Dendritic cell treated with granulocyte-macrophage colony-stimulating factor and Interleukin-4, amounts not matched to agents 40 ng/mL and 50 ng/mL, for 4 days (primary cell): ENCODE measurements around the gene KXD1.
A peak's percentile ranks its signal among the peaks of the same experiment; 100 is the strongest.

ENCODE experiments used
- H3K27ac Mint-ChIP-seq: one replicate; pipeline ENCODE4 v1.8.0; 2022; ENCODE audit warnings: mild to moderate bottlenecking, mixed read lengths
- H3K27me3 Mint-ChIP-seq: one replicate; pipeline ENCODE4 v1.8.0; 2022; ENCODE audit warnings: mild to moderate bottlenecking, mixed read lengths
- H3K36me3 Mint-ChIP-seq: one replicate; pipeline ENCODE4 v1.8.0; 2022; ENCODE audit warnings: low read depth, mixed read lengths
- H3K4me1 Mint-ChIP-seq: one replicate; pipeline ENCODE4 v1.8.0; 2022; ENCODE audit warnings: low read depth, mixed read lengths
- H3K4me3 Mint-ChIP-seq: one replicate; pipeline ENCODE4 v1.8.0; 2022; ENCODE audit warnings: mild to moderate bottlenecking, moderate library complexity, mixed read lengths
- H3K9me3 Mint-ChIP-seq: one replicate; pipeline ENCODE4 v1.8.0; 2022; ENCODE audit warnings: mixed read lengths
- intact Hi-C: fragments of 100-400 bp; cut with micrococcal nuclease; formaldehyde crosslinking; loops from one replicate; pipeline ENCODE4 v1.15.0; 2022

Gene KXD1

GRCh38 chr19:18574691-18575291 is 17.1 kb downstream of the KXD1 start:
- Mint-ChIP-seq H3K27ac (no peak overlapping the region), H3K36me3 (peaks cover 71% of the 10 kb centered on the region), H3K9me3 (no peaks in the 10 kb centered on the region), H3K27me3 (no peaks in the 10 kb centered on the region), H3K4me1 (peaks cover 25% of the 10 kb centered on the region), H3K4me3 (no peak overlapping the region)
- intact Hi-C loops = loop anchor here (5.0 kb wide), 1 partner anchor 97 kb away; no protein-coding TSS in a partner anchor

- H3K4me3 Mint-ChIP-seq = no peak overlapping the region
- intact Hi-C loops = no loop called here
- peaks cover 65% of the 10 kb centered on the region for H3K36me3 Mint-ChIP-seq
- H3K4me1 Mint-ChIP-seq = peaks cover 22% of the 10 kb centered on the region
- no peak overlapping the region for H3K27ac Mint-ChIP-seq
- no peaks in the 10 kb centered on the region for H3K9me3 Mint-ChIP-seq
- no peaks in the 10 kb centered on the region for H3K27me3 Mint-ChIP-seq
These were observed 18.7 kb downstream of the KXD1 start for GRCh38 chr19:18576383-18576782.

DNA sequence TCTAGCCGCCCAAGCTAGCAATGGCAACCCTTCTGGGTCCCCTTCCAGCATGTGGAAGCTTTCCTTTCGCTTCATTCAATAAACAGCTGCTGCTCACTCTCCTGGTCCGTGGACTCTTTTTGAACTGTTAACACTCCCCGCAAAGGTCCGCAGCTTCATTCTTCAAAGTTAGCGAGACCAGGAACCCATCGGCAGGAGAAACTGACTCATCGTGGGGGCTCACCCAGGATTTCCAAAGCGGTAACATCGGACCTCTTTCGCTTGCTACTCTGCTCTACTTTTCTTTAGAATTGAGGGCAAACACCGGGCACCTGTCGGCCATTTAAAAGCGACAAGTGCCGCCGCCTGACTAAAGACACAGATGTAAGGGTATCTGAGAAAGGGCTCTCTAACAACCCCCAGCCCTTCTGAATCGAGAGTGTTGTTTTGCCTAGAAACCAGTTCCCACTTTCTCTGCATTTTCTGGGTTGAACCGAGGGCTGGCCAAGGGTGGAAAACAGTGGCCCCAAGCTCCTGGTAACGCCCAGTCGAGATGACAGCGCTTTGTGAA is 19.8 kb downstream of the KXD1 start:
- Mint-ChIP-seq H3K4me1 (peaks cover 16% of the 10 kb centered on the region), H3K36me3 (peaks cover 55% of the 10 kb centered on the region), H3K27ac (no peak overlapping the region), H3K9me3 (no peaks in the 10 kb centered on the region), H3K27me3 (no peaks in the 10 kb centered on the region), H3K4me3 (no peak overlapping the region)
- intact Hi-C loops = no loop called here

DNA sequence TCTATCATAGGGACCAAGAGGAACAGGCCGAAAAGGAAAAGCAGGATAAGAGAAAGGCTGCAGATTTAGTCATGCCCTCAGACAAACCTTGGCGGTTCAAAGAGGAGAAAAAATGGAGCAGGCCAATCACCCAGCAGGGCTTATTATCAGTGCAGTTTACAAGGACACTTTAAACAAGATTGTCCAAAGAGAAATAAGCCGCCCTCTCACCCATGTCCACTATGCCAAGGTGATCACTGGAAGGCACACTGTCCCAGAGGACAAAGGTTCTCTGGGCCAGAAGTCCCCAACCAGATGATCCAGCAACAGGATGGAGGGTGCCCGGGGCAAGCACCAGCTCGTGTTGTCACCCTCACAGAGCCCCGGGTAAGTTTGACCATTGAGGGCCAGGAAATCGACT is 22.6 kb downstream of the KXD1 start:
- H3K36me3 Mint-ChIP-seq = peaks cover 26% of the 10 kb centered on the region
- H3K4me3 Mint-ChIP-seq = no peak overlapping the region
- no peaks in the 10 kb centered on the region for H3K27me3 Mint-ChIP-seq
- intact Hi-C loops = no loop called here
- no peak overlapping the region for H3K27ac Mint-ChIP-seq
- H3K4me1 Mint-ChIP-seq = peaks cover 4% of the 10 kb centered on the region
- H3K9me3 Mint-ChIP-seq = no peaks in the 10 kb centered on the region

GRCh38 chr19:18586306-18586705 is 28.6 kb downstream of the KXD1 start:
- H3K27me3 Mint-ChIP-seq = no peaks in the 10 kb centered on the region
- intact Hi-C loops = loop anchor here (5.0 kb wide), 3 partner anchors 64 to 261 kb away; partner anchors contain the start of gene ELL
- no peak overlapping the region for H3K4me3 Mint-ChIP-seq
- H3K27ac Mint-ChIP-seq = peak overlapping the region; percentile 85
- H3K36me3 Mint-ChIP-seq = peaks cover 23% of the 10 kb centered on the region
- peaks cover 51% of the 10 kb centered on the region for H3K4me1 Mint-ChIP-seq
- H3K9me3 Mint-ChIP-seq = no peaks in the 10 kb centered on the region

DNA sequence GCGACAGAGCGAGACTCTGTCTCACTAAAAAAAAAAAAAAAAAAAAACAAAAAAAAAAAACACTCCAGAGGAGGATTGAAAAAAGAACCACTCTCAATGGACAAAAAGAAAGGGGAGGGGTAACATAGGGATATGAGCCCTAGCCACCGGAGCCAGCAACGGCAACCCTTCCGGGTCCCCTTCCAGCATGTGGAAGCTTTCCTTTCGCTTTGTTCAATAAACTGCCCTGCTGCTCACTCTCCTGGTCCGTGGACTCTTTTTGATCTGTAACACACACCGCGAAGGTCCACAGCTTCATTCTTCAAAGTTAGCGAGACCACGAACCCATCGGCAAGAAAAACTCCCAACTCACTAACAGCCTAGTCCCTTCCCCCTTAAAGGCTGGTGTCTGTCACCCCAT is 29.9 kb downstream of the KXD1 start:
- Mint-ChIP-seq H3K4me1 (peaks cover 51% of the 10 kb centered on the region), H3K9me3 (no peaks in the 10 kb centered on the region), H3K27ac (peak overlapping the region; percentile 91), H3K27me3 (no peaks in the 10 kb centered on the region), H3K36me3 (peaks cover 36% of the 10 kb centered on the region), H3K4me3 (peak overlapping the region; percentile 88)
- intact Hi-C loops = loop anchor here (5.0 kb wide), 3 partner anchors 65 to 260 kb away; partner anchors contain the start of gene ELL

- intact Hi-C loops = loop anchor here (2.0 to 5.0 kb wide), 4 partner anchors 15 to 259 kb away; partner anchors contain the start of gene ELL
- Mint-ChIP-seq H3K27ac (peak overlapping the region; percentile 91), H3K4me1 (peaks cover 55% of the 10 kb centered on the region), H3K9me3 (no peaks in the 10 kb centered on the region), H3K36me3 (peaks cover 41% of the 10 kb centered on the region), H3K27me3 (no peaks in the 10 kb centered on the region), H3K4me3 (peak overlapping the region; percentile 88)
These were observed 30.4 kb downstream of the KXD1 start for GRCh38 chr19:18587962-18588610.

- no peaks in the 10 kb centered on the region for H3K27me3 Mint-ChIP-seq
- intact Hi-C loops = loop anchor here (2.0 to 5.0 kb wide), 4 partner anchors 16 to 259 kb away; partner anchors contain the start of gene ELL
- H3K4me3 Mint-ChIP-seq = peak within 1 kb of the TSS; percentile 88
- peak within 1 kb of the TSS; percentile 91 for H3K27ac Mint-ChIP-seq
- H3K4me1 Mint-ChIP-seq = peaks cover 62% of the 10 kb centered on the region
- H3K36me3 Mint-ChIP-seq = peaks cover 44% of the 10 kb centered on the region
- no peaks in the 10 kb centered on the region for H3K9me3 Mint-ChIP-seq
These were observed 31.1 kb downstream of the KXD1 start, which contains the start of gene REX1BD for GRCh38 chr19:18588611-18589379. Gene REX1BD (plus strand): TSS chr19:18588798. CDS start chr19:18588802, 4 bp downstream.

DNA sequence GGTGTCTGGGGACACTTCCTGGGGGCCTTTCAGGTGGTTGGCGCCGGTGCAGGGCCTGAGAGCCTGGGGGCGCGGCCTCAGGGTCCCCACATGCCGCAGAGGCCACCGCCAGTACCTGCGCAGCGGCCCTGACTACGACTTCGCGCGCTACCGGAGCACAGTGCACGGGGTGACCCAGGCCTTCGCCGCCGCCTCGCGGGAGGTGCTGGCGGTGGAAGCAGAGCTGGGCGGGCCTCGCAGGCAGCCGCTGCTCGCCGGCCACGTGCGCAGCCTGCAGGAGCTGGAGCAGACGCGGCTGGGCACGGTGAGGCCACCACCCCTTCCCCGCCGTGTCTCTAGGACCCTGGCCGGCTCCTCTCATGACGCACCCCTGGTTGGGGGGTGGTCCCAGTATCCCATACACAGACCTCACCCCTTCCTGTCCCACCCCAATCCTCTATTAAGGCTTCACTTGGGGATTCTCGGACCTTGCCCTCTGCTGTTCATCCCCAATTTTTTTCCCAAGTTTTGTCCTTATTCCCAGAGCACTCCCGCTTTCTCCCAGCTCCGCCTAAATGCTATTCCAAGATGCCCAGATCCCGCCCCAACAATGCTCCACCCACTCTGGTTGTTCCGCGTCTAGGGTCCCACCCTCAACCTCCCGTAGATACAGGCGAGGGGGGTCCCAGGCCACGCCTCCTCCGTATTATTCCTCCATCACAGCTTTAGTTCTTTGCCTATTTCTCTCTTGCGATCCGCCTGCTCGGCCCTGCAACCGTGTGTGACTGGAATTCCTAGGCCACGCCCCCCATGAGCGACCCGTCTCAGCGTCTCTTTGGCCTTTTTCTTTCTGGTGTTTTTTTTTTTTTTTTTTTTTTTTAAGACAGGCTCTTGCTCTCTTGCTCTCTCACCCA is 32.0 kb downstream of the KXD1 start:
- peaks cover 70% of the 10 kb centered on the region for H3K4me1 Mint-ChIP-seq
- peaks cover 44% of the 10 kb centered on the region for H3K36me3 Mint-ChIP-seq
- H3K4me3 Mint-ChIP-seq = peak overlapping the region; percentile 88
- peaks cover 2% of the 10 kb centered on the region for H3K27me3 Mint-ChIP-seq
- H3K9me3 Mint-ChIP-seq = no peaks in the 10 kb centered on the region
- intact Hi-C loops = loop anchor here (2.0 to 10.0 kb wide), 5 partner anchors 17 to 258 kb away; partner anchors contain the start of gene ELL
- H3K27ac Mint-ChIP-seq = peak overlapping the region; percentile 91

DNA sequence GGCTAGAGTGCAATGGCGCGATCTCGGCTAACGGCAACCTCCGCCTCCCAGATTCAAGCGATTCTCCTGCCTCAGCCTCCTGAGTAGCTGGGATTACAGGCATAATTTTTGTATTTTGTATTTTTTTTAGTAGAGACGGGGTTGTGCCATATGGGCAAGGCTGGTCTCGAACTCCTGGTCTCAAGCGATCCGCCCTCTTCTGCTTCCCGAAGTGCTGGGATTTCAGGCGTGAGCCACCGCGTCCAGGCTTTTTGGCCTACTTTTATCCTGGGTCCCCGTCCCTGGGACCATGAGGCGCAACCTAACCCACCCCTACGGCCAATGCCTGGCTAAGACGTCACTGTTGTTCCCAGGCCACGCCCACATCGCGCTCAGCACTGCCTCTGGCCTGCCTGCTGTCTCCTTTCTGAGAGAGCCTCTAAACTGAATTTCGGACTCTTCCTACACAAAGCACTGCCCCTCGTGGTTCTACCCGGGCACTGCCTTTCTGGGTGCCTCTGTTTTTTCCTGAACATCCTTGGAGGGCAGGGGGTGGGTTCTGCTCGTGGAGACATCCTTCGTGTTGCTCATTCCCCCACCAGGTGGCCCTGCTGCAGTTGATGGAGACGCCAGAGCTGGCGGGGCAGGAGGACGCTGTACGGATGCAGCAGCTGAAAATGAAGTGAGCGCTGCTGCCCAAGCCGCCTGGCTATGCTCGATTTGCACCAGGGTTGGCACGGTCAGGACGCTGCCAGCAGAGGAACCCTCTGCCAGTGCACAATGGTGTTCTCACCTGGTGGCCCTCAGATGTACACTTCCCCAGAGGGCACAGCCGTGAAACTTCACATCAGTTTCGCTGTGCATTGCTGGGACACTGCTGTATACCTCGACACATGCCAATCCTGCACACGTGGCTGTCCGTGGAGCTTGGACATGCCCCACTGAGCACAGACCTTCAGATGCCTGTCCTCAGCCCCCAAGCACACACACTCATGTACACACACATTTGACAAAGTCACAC is 32.9 kb downstream of the KXD1 start:
- intact Hi-C loops = loop anchor here (10.0 kb wide), 1 partner anchor 84 kb away; no protein-coding TSS in a partner anchor
- Mint-ChIP-seq H3K9me3 (no peaks in the 10 kb centered on the region), H3K4me3 (peak overlapping the region; percentile 88), H3K27ac (peak overlapping the region; percentile 91), H3K36me3 (peaks cover 44% of the 10 kb centered on the region), H3K4me1 (peaks cover 73% of the 10 kb centered on the region), H3K27me3 (peaks cover 9% of the 10 kb centered on the region)

DNA sequence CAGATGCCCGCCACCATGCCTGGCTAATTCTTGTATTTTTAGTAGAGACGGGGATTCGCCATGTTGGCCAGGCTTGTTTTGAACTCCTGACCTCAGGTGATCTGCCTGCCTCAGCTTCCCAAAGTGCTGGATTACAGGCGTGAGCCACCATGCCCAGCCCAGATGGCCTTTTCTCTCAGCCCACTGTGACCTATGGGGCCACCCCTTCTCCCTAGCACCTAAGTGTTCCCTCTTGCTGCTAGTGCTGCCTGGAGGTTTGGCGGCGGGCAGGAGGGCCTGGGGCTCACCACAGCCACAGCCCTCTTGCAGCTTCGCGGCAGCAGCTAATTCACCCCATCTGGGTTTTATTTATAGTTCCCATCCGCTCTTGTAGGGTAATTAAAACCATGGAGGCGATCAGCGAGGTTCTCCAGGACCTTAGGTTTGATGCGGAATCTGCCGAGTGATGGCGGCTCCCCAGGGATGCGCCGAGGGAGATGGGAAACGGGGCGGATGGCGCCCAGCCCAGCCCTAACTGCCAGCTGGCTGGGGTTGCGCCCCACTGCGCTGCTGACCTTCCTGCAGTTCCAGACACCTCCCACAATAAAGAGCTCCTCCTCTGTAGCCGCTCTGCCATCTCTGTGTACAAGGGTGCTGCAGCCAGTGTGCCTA is 34.2 kb downstream of the KXD1 start:
- H3K36me3 Mint-ChIP-seq = peaks cover 44% of the 10 kb centered on the region
- H3K27me3 Mint-ChIP-seq = peaks cover 19% of the 10 kb centered on the region
- H3K4me1 Mint-ChIP-seq = peaks cover 72% of the 10 kb centered on the region
- no peak overlapping the region for H3K27ac Mint-ChIP-seq
- no peaks in the 10 kb centered on the region for H3K9me3 Mint-ChIP-seq
- intact Hi-C loops = loop anchor here (10.0 kb wide), 1 partner anchor 83 kb away; no protein-coding TSS in a partner anchor
- H3K4me3 Mint-ChIP-seq = no peak overlapping the region
